HG03097 (cell line): ENCODE measurements around the gene HELZ2.

ENCODE experiments used
- ATAC-seq: cut with Tn5 transposase; IDR thresholded peaks from one replicate; pipeline ENCODE4 v1.9.1; 2021; ENCODE audit not compliant: unreplicated experiment, low FRiP score

The HELZ2 gene

DNA sequence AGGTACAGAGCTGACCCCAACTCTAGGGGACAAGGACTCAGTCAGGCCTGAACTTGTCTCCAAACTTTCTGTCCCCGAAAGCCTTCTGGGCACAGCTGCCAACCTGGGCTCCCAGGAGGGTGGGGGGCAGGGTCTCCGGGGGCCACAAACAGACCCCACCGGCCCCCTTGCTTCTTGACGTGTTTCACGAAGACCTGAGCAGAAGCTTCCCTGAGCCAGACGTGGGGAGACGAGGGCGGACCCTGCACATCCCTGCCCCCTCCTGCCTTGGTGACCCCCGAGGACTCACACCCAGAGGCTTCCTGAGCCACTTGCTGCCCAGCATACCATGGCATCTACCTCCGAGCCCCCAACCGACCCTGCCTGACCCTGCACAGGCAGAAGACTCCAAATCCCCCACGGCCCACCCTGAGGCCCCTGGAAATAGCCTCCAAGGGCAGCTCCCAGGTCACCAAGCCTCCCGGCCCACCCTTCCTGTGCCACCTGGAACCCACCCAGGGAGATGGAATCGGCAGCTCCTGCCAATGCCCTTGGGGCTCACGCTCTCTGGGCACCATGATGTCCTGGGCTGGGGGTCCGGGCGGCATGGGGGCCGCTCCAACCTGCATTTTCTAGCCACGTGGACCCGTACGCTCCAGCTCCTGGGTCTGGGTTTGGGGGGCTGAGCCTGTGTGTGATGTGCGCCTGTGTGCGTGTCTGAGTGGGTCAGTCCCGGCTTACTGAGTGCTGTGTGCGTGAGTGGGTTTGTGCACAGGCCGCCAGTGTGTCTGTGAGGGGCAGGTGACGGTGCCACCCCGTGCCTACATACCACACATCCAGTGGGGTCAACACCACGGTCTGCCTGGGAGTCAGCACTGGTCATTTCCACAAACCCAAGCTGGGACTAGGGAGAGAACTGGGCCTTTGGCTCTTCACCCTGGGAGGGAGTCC is 34.3 kb downstream of the HELZ2 start:
- no peak for ATAC-seq

GRCh38 chr20:63539092-63539430 is 35.0 kb downstream of the HELZ2 start:
- no peak for ATAC-seq

DNA sequence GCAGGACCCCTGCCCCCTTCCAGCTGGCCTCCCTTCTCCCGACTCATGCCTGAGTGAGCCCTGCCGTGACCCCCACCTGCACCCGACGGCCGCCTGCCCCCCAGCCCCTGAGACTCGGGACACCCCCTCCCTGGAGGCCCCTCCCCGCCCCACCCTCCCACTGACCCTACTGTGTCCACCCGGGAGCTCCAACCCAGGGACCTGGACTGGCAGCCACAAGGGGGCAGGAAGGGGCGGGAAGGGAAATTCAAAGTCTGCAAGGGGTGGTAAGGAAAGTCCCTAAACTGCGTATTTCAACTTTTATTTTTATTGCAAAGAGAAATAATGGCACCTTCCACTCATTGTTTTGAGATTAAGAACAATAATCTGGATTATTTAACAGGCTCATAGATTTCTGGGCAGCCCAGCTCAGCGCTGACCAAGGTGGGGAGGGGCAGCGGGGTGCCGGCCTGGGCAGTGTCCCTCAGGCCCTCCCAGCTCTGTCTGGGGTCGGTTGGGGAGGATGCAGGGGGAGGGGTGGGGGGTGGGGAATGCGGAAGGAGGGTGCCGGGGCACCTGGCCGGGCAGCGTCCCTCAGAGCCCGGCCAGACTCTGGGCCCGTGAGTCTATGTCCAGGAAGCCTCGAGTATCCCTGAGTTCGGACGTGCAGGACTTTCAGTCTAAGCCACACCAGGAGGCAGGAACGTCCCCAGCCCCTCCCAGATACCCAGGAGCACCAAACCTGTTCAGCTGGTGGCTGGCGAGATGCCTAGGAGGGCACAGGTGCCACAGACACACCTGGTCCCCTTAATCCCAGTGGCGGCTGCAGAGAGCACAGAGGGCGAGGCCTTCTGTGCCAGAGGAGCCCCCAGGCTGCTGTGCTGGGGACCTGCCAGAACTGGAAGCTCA is 35.6 kb downstream of the HELZ2 start:
- ATAC-seq, result no peak

DNA sequence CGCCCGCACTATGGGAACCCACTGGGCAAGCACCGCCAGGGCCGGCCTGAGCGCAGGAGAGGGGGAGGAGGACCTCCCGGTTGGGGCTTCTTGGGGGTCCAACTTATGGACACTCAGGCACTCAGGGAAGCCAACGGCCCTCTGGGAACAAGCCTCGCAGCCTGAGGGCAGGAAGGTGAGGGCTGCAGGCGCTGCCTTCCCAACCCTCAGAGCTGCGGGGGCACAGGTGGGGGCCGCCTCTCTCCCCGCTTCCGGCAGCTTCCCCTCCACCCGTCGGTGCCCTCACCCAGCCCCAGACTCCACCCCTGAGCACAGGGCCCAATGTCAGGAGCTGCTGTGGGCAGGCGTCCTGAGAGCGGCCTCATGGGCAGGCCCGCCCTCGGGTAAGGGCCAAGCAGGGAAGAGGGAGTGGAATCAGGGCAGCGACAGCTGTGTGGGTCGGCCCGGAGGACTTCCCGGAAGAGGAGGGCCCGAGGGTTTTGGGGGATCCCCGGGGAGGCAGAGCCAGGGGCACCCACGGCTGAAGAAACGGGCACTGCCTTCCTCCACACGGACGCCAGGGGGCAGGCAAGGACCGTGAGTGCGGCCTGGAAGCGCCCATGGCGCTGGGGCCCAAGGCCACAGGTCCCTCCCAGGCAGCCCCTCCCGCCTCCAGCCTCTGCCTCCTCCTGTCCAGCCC is 36.4 kb downstream of the HELZ2 start:
- ATAC-seq, result peak; percentile 91

- peak; percentile 12 for ATAC-seq
These were observed 37.0 kb downstream of the HELZ2 start, which contains the start of gene PTK6 for GRCh38 chr20:63536997-63537524. Gene PTK6, minus strand, starts transcription at chr20:63537376. Its CDS starts 62 bp downstream, at chr20:63537314.

GRCh38 chr20:63536241-63536977 is 37.6 kb downstream of the HELZ2 start:
- ATAC-seq, result no peak

- ATAC-seq, result no peak
These were observed 39.0 kb downstream of the HELZ2 start for GRCh38 chr20:63534831-63535651.

DNA sequence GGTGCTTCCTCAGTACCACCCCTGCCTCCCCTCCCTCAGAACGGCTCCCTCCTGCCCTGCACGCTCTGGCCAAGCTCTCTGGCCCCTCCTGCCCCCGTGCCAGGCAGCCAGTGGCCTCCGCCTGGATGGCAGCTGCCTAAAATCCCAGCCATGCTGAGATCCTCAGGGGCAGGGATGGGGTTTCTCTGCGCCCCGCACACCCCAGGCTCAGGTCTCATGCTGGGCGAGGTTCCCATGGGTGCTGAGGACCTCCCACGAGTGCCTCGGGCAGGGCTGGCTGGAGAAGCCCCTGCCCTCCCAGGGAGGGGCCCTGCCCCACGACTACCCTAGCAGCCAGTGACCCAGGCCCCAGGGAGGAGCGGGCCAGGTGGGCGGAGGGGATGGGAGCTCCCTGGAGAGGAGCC is 39.6 kb downstream of the HELZ2 start:
- no peak for ATAC-seq

DNA sequence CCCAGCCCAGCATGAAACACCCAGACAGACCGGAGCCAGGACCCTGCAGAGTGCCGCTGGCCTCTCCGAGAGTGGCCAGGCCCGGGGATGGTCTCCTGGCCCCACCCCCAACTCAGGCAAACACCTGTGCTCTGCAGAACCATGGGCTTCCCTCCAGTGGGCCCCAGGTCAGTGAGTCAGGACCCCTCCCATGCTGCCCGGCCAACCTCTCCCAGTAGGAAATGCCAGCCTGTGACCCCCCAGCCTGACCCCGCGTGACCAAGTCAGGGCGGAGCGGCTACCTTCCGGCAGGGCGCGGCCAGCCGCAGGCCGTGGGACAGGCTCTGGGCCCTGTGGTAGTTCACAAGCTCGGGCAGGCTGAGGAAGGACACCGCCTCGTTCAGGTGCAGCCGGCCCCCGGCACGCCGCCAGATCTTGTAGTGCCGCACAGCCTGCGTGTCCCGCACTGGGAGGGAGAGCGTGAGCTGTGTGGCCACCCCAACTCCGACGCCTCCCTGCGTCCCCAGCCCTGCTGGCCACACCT is 40.1 kb downstream of the HELZ2 start:
- no peak for ATAC-seq

DNA sequence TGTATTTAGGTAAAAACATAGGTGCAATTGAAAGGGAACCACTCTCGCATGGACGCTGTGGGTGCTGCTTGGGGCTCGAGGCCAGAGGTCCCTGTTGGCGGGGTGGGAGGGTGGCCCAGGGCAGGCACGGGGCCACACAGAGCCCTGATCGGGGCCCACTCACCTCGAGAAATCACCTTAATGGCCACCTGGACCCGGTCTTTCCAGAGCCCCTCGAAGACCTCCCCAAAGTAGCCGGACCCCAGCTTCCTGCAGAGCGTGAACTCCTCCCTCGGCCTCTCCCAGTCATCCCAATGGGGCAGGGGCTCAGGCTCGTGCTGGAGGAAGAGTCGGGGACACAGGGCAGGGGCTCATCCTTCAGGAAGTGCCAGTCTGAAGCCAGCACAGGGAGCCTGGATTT is 40.7 kb downstream of the HELZ2 start:
- ATAC-seq, result no peak

- no peak for ATAC-seq
These were observed 41.5 kb downstream of the HELZ2 start for GRCh38 chr20:63532449-63532971.

DNA sequence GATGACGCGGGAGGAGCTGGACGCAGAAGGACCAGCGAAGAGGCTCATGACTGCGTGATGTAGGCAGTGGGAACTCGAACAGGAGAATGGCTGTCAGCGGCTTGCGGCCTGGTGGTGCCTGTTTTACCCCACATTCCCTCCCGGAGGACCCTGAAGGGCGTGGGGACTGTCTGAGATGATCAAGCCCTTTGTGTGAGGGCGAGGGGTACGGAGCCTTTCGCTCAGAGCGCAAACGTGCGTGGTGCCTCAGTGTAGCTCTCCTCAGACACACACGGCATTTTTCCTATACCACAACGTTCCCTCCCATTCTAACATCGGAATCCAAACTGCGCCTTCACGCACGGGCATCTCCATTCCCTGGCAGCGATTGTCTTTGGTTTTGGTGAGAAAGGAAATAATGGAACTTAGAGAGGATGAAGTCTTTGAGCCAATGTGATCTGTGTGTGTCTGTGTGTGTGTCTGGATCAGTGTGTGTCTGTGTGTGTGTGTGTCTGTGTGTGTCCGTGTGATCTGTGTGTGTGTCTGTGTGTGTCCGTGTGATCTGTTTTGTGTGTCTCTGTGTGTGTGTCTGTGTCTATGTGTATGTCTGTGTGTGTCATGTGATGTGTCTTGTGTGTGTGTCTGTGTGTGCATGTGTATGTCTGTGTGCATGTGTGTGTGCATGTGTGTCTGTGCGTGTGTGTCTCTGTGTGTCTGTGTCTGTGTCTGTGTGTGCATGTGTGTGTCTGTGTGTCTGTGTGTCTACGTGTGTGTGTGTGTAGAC is 42.2 kb downstream of the HELZ2 start:
- no peak for ATAC-seq

GRCh38 chr20:63530788-63531160 is 43.3 kb downstream of the HELZ2 start:
- ATAC-seq, result no peak

DNA sequence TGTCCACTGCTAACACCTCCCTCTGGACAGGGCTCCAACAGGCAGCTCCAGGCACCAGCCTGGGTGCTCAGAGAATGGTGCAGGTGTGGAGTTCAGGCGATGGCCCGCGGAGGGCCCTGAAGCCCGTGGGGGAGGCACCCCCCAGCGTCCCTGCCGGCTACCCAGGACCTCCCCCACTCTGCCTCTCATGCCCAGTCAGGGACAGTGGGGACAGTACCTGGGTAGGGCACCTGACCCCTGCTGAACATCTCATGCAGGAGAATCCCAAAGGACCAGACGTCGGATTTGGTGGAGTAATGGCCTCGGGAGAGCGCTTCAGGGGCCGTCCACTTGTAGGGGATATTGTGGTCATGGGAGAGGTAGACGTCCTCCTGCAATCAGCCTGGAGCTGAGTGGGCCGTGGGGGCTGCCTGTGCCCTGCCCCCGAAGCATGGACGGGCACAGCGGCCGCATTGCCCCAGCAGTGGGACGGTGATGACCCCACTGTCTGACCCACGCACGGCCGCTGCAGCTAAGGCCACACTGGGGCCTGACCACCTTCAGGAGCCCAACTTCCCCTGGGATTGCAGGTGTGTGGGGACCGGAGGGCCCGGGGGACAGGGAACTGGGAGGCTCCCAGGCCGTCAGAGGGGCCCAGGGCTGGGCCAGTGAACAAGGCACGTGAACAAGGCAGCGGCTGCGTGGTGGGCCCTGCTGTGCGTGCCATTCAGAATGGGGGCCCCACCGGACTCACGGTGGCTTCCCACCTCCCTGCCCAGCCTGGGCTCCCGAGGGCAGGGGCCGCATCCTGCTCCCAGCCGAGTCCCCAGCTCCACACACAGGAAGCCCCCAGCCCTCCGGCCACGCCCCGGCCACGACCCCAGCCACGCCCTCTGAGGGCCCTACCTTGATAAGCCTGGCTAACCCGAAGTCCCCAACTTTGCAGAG is 43.9 kb downstream of the HELZ2 start:
- ATAC-seq, result no peak

GRCh38 chr20:63529180-63529860 is 44.7 kb downstream of the HELZ2 start:
- no peak for ATAC-seq

GRCh38 chr20:63527184-63527583 is 46.9 kb downstream of the HELZ2 start:
- no peak for ATAC-seq
